DMS53 treated with DMSO at 0.1 percent for 48 hours (cell line): ENCODE results near the gene WFDC10A.
"Not testable (repeated sequence)": the region's sequence is repeated elsewhere in the genome, so short reads cannot be mapped to it uniquely, and the experiment has no call there.

ENCODE experiments used
- DNase-seq: peaks from one replicate; lab custom pipeline; 2025; ENCODE audit not compliant: unreplicated experiment; lab: John Stamatoyannopoulos, UW

WFDC10A gene

DNA sequence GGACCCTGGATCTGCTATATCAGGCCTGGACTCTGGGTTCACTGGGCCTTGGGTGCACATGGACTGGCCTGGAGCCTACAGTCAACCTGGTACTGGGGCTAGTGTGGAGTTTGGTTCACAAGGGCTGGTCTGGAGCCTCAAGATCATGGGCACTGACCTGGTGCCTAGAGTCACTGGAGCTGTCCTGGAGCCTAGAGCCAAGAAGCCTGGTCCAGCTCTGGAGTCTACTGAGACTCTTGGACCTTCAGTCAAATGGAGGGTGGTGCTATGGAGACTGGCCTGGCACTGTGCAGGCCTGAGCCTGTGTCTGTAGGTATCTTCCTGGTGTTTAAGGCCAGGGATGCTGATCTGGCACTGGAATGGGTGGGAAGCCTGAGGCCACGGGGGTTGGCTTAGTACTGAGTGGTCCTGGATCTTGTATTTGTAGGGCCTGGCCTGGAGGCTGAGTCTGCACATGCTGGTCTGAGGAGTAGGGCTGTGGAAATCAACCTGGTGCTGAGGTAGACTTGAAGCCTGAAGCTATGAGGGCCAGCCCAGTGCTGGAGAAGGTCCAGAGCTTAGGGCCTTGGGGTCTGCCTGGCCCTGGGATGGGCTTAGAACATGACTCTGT lies 18.0 kb downstream of the WFDC10A start:
- no peak for DNase-seq

DNA sequence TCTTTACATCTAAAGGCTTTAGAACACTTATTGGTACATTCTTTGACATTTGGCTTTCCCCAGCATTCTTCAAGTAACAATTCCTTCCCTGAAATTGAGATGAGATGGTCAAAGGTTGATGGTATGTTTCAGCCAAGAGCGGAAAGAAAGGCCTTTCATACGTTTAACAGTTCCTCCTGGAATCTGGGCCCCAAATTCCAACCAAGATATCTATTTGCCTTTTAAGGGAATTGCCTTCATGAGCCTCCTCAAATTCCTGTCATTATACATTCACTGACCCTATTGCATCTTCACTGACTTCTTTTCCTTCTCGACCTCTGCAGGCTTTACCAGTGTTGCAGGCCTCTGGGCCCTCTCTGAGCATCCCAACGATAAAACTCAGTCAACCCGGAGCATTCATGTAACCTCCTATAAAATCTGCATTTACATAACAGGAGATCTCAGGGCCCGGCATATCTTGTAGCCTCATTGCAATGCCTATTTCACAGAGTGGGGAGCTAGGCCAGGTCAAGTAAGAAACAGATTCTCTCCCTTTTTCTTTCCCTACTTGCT lies 19.8 kb downstream of the WFDC10A start:
- no peak for DNase-seq

DNA sequence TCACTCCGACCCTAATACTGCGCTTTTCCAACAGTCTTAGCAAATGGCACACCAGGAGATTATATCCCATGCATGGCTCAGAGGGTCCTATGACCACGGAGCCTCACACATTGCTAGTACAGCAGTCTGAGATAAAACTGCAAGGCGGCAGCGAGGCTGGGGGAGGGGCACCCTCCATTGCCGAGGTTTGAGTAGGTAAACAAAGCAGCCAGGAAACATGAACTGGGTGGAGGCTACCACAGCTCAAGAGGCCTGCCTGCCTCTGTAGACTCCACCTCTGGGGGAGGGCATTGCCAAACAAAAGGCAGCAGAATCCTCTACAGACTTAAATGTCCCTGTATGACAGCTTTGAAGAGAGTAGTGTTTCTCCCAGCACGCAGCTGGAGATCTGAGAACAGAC lies 22.2 kb downstream of the WFDC10A start:
- DNase-seq, result peak; percentile 66

DNA sequence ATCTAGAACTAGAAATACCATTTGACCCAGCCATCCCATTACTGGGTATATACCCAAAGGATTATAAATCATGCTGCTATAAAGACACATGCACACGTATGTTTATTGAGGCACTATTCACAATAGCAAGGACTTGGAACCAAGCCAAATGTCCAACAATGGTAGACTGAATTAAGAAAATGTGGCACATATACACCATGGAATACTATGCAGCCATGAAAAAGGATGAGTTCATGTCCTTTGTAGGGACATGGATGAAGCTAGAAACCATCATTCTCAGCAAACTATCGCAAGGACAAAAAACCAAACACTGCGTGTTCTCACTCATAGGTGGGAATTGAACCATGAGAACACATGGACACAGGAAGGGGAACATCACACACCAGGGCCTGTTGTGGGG lies 27.5 kb downstream of the WFDC10A start:
- DNase-seq, result not testable (repeated sequence)

DNA sequence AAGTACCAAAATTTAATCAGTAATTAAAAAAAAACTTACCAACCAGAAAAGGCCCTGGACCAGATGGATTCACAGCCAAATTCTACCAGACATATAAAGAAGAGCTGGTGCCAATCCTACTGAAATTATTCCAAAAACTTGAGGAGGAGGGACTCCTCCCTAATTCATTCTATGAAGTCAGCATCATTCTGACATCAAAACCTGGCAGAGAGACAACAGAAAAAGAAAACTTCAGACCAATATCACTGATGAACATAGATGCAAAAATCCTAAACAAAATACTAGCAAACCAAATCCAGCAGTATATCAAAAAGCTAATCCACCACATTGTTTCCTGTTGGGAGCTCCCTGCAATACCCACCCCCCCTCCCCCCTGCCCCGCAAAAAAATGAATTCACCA lies 40.6 kb downstream of the WFDC10A start, which contains the start of gene WFDC11:
Gene WFDC11, minus strand, starts transcription at position 101 of the 400 bp plus-strand sequence. CDS start 19,639 bp downstream, outside the sequence.
- no peak for DNase-seq

DNA sequence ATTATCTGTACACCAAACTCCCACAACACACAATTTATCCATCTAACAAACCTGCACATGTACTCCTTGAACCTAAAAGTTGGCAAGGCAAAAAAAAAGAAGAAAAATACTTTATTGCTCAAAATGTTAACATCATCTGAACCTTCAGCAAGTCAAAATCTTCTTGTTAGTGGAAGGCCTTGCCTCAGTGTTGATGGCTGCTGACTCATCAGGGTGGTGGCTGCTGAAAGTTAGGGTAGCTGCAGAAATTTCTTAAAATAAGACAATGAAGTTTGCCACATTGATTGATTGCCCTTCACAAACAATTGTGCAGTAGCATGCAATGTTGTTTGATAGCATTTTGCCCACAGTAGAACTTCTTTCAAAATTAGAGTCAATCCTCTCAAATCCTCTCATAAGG lies 43.2 kb downstream of the WFDC10A start:
- no peak for DNase-seq

DNA sequence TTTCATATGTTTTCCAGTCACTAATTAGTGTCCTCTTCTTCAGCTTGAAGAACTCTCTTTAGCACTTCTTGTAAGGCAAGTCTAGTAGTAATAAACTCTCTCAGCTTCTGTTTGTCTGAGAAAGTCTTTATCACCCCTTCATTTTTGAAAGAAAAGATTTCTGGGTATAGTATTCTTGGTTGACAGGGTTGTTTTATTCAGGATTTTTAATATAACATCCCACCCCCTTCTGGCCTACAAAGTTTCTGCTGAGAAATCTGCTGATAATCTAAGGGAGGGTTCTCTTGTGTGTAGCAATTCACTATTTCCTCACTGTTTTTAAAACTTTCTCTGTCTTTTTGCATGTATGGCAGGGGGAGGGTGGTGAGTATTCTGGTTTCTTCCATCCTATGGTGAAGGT lies 50.1 kb downstream of the WFDC10A start:
- DNase-seq, result no peak
